GM18519 (cell line): ENCODE results near the gene SLC39A3.

Experiments used
- ATAC-seq: cut with Tn5 transposase; IDR thresholded peaks from one replicate; pipeline ENCODE4 v1.9.1; 2021; ENCODE audit warnings: mild to moderate bottlenecking, moderate library complexity; ENCODE audit not compliant: unreplicated experiment, low FRiP score

The SLC39A3 gene, protein sequence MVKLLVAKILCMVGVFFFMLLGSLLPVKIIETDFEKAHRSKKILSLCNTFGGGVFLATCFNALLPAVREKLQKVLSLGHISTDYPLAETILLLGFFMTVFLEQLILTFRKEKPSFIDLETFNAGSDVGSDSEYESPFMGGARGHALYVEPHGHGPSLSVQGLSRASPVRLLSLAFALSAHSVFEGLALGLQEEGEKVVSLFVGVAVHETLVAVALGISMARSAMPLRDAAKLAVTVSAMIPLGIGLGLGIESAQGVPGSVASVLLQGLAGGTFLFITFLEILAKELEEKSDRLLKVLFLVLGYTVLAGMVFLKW

DNA sequence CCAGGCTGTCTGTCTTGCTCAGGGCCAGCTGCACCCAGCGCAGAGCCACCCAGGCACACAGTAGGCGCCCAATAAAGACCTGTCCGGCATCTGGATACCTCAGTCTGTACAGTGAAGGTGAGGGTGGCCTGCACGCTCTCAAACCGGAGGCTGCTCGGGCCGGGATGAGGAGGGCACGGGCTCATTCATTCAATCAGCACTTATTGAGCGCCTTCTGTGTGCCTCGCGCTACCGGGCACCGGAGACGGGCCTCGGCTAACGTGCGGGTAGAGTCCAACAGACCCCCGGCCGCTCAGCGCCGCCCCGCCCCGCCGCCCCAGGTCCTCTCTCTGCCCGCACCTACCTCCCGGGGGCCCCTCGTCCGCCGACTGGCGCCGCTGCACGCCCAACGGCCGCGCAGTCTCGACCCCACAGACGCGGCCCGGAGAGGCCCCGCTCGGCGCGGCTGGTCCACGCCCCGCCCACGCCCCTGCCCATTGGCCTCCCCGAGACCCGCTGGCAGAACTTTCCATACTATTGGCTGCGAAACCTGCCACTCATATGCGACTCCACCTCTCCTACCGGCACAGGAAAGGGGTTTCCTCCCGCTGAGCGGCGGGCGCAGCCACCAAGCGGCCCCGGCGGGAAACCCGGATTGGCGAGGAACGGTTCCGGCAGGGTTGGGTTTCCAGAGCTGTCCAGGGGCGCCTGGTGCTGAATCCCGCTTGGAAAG is at the start of gene SLC39A3:
TSS of gene SLC39A3 (minus strand) at position 416 of the 712 bp plus-strand sequence. CDS start 2,760 bp downstream, outside the sequence.
- peak; percentile 75 for ATAC-seq

GRCh38 chr19:2788237-2788636 is 48.4 kb upstream of the SLC39A3 start:
- no peak for ATAC-seq

GRCh38 chr19:2787115-2787514 is 47.3 kb upstream of the SLC39A3 start:
- ATAC-seq = no peak

DNA sequence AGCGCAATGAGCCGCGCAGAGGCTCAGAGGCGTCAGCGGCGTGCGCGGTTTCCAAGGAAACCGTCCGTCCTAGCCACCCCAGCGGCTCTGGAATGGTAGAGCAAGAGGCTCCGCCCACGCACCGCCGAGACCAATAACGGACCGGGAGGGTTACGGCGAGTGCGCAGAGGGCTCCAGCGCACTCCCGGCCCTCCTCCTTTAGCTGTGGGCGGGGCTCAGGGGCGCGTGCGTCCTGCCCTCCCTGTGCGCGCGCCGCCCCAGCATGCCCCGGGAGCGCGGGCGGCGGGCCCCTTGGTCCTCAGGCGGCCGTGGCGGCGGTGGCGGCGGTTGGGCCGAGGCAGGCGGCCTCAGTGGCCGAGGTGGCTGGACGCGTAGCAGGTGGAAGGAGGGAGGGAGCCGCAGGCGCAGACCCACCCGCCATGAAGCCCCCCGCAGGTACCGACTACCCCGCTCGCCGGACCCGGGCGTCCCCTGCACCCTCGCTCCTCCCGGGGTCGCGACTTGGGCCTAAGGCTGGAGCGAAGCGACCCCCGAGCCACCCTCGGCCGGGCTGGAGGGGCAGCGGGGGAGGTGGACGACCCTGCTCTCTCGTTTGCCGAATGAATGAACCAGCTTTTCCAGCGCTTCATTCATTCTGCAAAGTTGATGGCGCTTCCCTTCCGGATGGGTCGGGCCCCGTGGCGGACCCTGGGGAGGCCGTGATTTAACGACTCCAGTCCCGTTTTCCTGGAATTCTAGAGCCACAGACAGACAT is 45.6 kb upstream of the SLC39A3 start, which contains the start of gene THOP1:
TSS of gene THOP1 (plus strand) at position 260 of the 754 bp plus-strand sequence. CDS start at position 420, 160 bp downstream.
- ATAC-seq = peak; percentile 54

- no peak for ATAC-seq
These were observed 43.9 kb upstream of the SLC39A3 start for GRCh38 chr19:2783781-2784145.

DNA sequence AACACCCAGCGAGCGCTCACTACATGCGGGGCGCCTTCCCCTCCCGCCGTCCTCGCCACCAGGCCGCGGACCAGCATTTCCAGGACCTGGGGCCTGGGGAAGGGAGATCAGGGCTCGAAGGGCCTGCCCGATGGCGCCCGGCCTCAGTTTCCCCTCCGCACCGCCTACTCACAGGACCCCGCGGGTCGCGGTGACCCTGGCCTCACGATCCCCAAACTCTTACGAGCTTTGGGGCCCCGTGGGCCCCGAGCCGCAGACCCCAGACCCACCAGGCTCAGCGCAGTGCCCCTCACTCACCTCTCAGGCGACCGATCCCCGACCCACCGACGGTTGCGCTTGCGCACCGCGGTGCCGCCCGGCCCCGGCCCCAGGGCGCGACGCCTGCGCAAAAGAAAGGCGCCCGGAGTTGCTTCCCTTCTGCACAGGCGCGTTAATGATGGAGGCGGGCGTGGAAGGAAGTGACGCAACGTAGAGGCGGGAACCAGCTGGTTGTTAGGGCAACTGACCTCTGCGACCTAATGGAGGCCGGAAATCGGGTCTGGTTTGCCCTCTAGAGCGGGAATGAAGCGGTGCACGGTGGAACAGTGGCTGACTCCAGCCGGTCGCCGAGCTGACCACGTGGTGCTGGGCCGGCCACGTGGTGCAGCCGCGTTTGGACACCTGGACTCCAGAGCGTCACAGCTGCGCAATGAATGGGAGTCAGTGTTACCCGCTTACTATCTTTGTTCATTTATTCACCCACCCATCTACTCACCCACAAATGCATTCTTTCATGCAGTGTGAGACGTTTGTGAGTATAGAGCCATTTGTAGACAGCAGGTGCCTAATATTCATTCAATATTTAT is 43.3 kb upstream of the SLC39A3 start, which contains the start of gene SGTA:
TSS of gene SGTA (minus strand) at position 338 of the 845 bp plus-strand sequence. CDS start 14,205 bp downstream, outside the sequence.
- peak; percentile 46 for ATAC-seq

GRCh38 chr19:2782329-2782935 is 42.6 kb upstream of the SLC39A3 start:
- no peak for ATAC-seq

DNA sequence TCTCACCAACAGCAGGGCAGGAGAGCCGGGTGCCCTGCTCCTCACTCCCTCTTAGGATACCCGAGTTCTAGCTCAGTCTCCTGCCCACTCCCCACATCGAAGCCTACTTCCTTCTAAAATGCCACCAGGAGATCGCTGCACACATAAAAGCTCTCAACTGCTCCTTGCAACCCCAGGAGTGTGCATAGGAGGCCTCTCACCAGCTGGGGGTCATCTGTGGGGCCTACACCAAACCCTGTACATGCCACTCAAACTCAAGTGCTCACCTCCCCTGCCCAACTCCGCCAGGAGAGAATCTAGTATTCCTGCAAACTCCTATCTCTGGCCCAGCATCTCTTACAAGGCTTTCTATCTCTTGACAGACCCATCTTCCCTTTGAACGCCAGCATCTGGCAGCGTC is 40.5 kb upstream of the SLC39A3 start:
- ATAC-seq = no peak

GRCh38 chr19:2779121-2779740 is 39.4 kb upstream of the SLC39A3 start:
- no peak for ATAC-seq

DNA sequence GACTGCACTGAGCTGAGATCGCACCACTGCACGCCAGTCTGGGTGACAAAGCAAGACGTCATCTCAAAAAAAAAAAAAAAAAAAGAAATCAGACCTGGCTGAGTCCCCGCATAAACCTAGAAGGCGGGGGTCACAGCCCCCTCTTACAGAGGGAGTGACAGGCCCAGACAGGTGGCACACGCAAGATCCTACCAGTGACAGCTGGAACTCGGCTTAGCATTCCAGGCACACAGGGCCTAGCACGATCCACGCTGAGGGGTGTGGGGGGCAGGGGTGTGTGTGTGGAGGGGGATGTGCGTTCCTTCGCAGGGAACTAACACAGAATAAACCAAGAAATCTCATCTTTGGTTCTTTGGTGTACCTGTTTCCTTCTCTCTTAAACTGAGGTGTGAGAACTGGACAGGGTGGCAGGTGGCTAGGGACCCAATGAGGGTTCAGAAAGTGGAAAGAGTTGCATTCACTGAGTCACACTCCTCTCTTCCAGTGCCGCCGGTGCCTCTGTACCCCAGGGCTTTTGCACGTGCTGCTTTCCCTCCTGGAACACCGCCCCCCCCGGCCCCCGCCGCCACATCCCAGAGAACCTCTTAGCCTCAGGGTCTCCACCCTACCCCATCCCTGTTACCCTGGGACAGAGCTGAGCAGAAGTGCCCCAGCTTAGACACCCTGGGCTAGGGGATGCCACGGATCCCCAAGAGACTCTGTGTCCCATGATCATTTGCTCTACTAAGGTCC is 38.3 kb upstream of the SLC39A3 start:
- ATAC-seq = no peak

- no peak for ATAC-seq
These were observed 36.0 kb upstream of the SLC39A3 start for GRCh38 chr19:2775556-2776430.

DNA sequence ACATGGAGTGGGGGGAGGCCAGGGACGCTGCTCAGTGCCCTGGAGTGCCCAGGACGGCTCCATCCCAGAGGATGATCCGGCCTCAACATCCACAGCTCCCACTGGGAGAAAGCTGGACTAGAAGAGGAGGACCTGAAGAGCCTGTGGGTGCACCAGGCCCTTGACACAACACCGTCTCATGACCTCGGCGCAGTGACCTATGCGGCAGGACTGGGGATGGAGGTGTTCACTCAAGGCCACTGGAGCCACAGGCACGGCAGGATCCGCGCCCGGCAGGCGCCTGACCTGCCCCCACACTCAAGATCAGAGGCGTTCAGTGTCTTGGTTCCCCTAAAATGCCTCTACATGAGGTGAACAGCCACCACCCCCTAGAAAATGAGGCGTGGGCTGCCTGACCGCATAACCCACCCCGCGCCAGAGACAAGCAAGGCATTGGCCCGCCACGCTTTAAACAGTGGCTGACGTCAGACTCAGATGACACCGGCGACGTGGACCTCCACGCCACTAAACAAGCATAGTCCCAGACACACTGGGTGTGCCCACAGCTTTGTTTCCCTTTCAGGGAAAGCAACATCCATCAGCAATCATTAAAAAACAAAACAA is 35.2 kb upstream of the SLC39A3 start:
- no peak for ATAC-seq

DNA sequence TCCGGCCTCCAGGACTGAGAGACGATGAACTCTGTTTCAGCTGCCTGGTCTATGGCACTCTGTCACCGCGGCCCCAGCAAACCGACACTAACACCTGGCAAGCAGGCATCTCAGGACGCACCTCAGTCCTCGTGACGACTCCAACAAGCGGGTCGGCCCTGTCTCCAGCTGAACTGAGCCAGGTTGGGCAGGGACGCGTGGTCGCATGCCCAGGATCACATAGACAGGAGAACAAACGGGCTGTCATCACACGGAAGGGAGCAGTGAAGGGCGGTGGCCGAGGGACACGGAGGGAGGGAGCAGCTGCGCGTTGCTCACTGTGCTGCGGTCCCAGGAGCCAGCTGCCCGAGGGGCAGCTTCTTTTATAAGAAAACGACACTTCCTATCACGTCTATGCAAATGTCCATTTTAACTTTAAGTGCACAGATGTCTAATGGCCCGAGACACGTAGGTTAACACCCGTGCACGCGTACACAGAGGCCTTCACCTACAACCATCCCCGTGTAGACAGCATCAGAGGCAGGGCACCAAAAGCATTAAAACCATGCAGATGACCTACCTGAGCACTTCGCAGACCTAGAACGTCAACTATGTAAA is 34.4 kb upstream of the SLC39A3 start:
- no peak for ATAC-seq

DNA sequence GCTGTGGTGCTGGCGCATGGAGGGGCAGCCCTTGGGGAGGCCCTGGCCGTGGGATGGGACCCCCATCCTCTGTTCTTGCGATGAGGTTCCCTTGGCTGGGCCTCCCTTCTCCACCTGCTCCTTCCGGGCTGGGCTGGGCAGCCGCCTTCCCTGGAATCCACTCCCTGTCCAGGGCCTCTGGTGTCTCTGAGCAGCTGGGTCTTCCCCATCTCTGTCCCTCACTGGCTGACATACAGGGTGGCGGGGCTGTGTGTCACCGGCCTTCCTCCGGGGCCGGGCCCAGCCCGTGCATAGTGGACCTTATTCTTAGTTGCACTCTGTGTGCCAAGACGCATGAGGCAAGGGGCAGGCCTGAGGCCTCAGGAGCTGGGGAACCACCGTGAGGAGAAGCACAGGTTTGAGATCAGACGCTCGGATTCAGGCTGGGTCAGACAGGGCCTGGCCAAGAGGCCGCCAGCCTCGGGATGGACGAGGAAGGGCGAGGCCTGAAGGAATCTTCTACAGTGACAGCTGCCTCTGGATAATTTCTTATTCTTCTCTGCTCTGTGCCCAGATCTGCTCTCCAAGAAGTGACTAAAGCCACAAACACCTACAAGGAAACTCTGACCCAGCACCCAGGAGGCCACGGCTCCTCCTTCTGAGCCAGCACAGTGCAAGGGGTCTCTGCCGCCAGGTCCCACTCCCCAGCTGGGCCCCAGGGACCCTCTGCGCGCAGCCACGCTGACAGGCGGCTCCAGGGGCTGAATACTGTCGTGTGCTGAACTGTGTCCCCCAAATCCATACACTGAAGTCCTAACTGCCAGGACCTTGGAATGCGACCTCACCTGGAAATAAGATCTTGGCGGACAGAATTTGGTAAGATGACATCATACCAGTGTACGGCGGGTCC is 32.2 kb upstream of the SLC39A3 start:
- no peak for ATAC-seq

DNA sequence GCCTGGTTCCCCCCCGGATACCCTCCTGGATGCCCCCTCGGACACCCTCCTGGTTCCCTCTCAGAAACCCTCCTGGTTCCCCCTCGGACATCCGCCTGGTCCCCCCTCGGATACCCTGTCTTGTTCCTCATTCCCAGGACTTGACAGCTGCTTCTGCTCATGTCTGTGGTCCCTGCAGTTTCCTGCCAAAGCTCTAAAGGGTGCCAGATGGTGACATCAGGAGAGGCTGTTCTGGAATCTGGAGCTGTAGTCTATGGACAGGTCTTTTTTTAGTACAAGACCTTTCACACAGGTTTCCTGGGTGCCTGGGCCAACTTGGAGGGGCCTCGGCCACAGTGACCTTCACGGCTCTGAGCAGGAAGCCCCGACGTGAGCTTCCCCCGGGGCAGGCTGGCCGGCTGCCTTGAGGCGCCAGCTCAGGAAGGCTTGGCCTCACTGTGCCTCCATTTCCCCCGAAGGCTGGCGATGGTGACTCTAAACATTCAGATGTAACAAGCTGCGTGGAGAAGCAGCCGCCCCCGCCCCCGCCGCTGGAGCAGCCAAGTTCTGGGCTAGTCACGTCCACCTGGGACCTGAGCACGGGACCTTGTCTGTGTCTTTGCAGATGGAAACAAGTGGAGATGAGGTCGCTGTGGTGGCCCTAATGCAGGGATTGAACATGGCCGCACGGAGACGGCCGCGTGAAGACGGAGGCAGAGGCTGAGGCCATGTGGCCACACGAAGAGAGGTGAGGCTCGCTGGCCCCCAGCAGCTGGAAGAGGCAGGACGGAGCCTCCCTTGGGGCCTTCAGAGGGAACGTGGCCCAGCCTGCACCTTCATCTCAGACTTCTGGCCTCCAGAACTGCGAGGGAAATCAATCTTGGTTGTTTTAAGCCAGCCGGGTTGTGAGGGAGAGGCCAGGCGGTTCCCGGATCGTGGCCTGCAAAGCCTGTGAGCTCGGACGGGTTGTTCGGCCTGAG is 30.5 kb upstream of the SLC39A3 start:
- ATAC-seq = no peak
